Body of pancreas (tissue), 4 donors: Measurements from ENCODE around the gene PALMD.

Experiments used
- CTCF ChIP-seq, 7 experiments: fragments of 450-650 bp in 4 of 7; fragments of 200-600 bp in 3 of 7; sonication (generic) in 3 of 7; IDR thresholded peaks; one replicate each; pipeline ENCODE4 v1.5.1; 2016 to 2019; ENCODE audit warnings: antibody characterized with exemption in 7 of 7
- POLR2A ChIP-seq, 3 donors: fragments of 450-650 bp; IDR thresholded peaks; one replicate each; pipeline ENCODE4 v1.6.1; 2016; ENCODE audit warnings: antibody characterized with exemption in 3 of 3, mild to moderate bottlenecking in 2 of 3

GRCh38 chr1:99702221-99702620, 56.3 kb downstream of the PALMD start:
- TF ChIP-seq CTCF (IDR thresholded peaks at IDR 0.05) (no peak), POLR2A (IDR thresholded peaks at IDR 0.05) (no peak)
